Memory B cell (primary cell): ENCODE data around the gene RBM6.
"Not testable (repeated sequence)": the region's sequence is repeated elsewhere in the genome, so short reads cannot be mapped to it uniquely, and the experiment has no call there.

Experiments used
- ATAC-seq: fragments of 150-1000 bp; cut with Tn5 transposase; 2 replicates; pipeline ENCODE4 v1.10.0; 2021; ENCODE audit warnings: low read depth, mild to moderate bottlenecking, moderate library complexity
- DNase-seq, 2 donors: peaks; one replicate each; pipeline ENCODE4 v3.0.0; 2022; ENCODE audit warnings: low spot score in 2 of 2
- H3K27ac Mint-ChIP-seq: one replicate; pipeline ENCODE4 v1.8.0; 2022; ENCODE audit warnings: mild to moderate bottlenecking, moderate library complexity, mixed read lengths
- H3K27me3 Mint-ChIP-seq: one replicate; pipeline ENCODE4 v1.8.0; 2022; ENCODE audit warnings: mixed read lengths
- H3K36me3 Mint-ChIP-seq: one replicate; pipeline ENCODE4 v1.8.0; 2022; ENCODE audit warnings: mild to moderate bottlenecking, mixed read lengths
- H3K4me1 Mint-ChIP-seq: one replicate; pipeline ENCODE4 v1.8.0; 2022; ENCODE audit warnings: mixed read lengths
- H3K4me3 Mint-ChIP-seq: one replicate; pipeline ENCODE4 v1.8.0; 2022; ENCODE audit warnings: mild to moderate bottlenecking, moderate library complexity, mixed read lengths
- H3K9me3 Mint-ChIP-seq: one replicate; pipeline ENCODE4 v1.8.0; 2022; ENCODE audit warnings: mixed read lengths

RBM6 gene

GRCh38 chr3:49939858-49940666 lies at the start of gene RBM6:
Gene RBM6, plus strand, starts transcription at chr3:49940150. Its CDS starts 22,492 bp downstream, at chr3:49962642.
- Mint-ChIP-seq H3K4me1 (peaks cover 20% of the 10 kb centered on the region), H3K27ac (peak within 1 kb of the TSS; percentile 97), H3K36me3 (peaks cover 7% of the 10 kb centered on the region), H3K4me3 (peak within 1 kb of the TSS; percentile 94), H3K27me3 (no peaks in the 10 kb centered on the region), H3K9me3 (peaks cover 1% of the 10 kb centered on the region)
- peak; percentile 90 for ATAC-seq
- peak; percentile 83 to 90 for DNase-seq

- no peaks in the 10 kb centered on the region for H3K9me3 Mint-ChIP-seq
- DNase-seq (no peak), ATAC-seq (no peak)
- no peak overlapping the region for H3K4me3 Mint-ChIP-seq
- H3K36me3 Mint-ChIP-seq = no peaks in the 10 kb centered on the region
- H3K27me3 Mint-ChIP-seq = no peaks in the 10 kb centered on the region
- H3K4me1 Mint-ChIP-seq = no peaks in the 10 kb centered on the region
- no peak overlapping the region for H3K27ac Mint-ChIP-seq
These were observed 44.2 kb upstream of the RBM6 start for GRCh38 chr3:49895791-49896190.

GRCh38 chr3:49896345-49896744 lies 43.6 kb upstream of the RBM6 start:
- no peak for DNase-seq
- Mint-ChIP-seq H3K27ac (no peak overlapping the region), H3K27me3 (no peaks in the 10 kb centered on the region), H3K4me1 (no peaks in the 10 kb centered on the region), H3K9me3 (no peaks in the 10 kb centered on the region), H3K36me3 (no peaks in the 10 kb centered on the region), H3K4me3 (no peak overlapping the region)
- ATAC-seq = no peak

GRCh38 chr3:49898991-49899390 lies 41.0 kb upstream of the RBM6 start:
- Mint-ChIP-seq H3K4me3 (no peak overlapping the region), H3K36me3 (no peaks in the 10 kb centered on the region), H3K27me3 (no peaks in the 10 kb centered on the region), H3K27ac (no peak overlapping the region), H3K9me3 (no peaks in the 10 kb centered on the region), H3K4me1 (peaks cover 2% of the 10 kb centered on the region)
- DNase-seq (no peak), ATAC-seq (no peak)

- DNase-seq (no peak), ATAC-seq (no peak)
- no peaks in the 10 kb centered on the region for H3K9me3 Mint-ChIP-seq
- H3K27me3 Mint-ChIP-seq = no peaks in the 10 kb centered on the region
- peaks cover 4% of the 10 kb centered on the region for H3K4me1 Mint-ChIP-seq
- H3K27ac Mint-ChIP-seq = no peak overlapping the region
- H3K36me3 Mint-ChIP-seq = no peaks in the 10 kb centered on the region
- no peak overlapping the region for H3K4me3 Mint-ChIP-seq
These were observed 40.1 kb upstream of the RBM6 start for GRCh38 chr3:49899815-49900214.

- H3K4me1 Mint-ChIP-seq = peaks cover 7% of the 10 kb centered on the region
- no peak overlapping the region for H3K4me3 Mint-ChIP-seq
- H3K27me3 Mint-ChIP-seq = no peaks in the 10 kb centered on the region
- ATAC-seq (no peak), DNase-seq (no peak)
- no peaks in the 10 kb centered on the region for H3K9me3 Mint-ChIP-seq
- no peaks in the 10 kb centered on the region for H3K36me3 Mint-ChIP-seq
- no peak overlapping the region for H3K27ac Mint-ChIP-seq
These were observed 39.3 kb upstream of the RBM6 start for GRCh38 chr3:49900491-49901153.

GRCh38 chr3:49901366-49902339 lies 38.3 kb upstream of the RBM6 start:
- no peaks in the 10 kb centered on the region for H3K27me3 Mint-ChIP-seq
- no peak overlapping the region for H3K4me3 Mint-ChIP-seq
- H3K4me1 Mint-ChIP-seq = peaks cover 13% of the 10 kb centered on the region
- ATAC-seq (no peak), DNase-seq (no peak)
- no peaks in the 10 kb centered on the region for H3K36me3 Mint-ChIP-seq
- H3K27ac Mint-ChIP-seq = no peak overlapping the region
- H3K9me3 Mint-ChIP-seq = no peaks in the 10 kb centered on the region

- ATAC-seq (no peak), DNase-seq (no peak)
- peaks cover 18% of the 10 kb centered on the region for H3K4me1 Mint-ChIP-seq
- H3K27ac Mint-ChIP-seq = no peak overlapping the region
- no peak overlapping the region for H3K4me3 Mint-ChIP-seq
- H3K36me3 Mint-ChIP-seq = no peaks in the 10 kb centered on the region
- H3K27me3 Mint-ChIP-seq = no peaks in the 10 kb centered on the region
- H3K9me3 Mint-ChIP-seq = no peaks in the 10 kb centered on the region
These were observed 37.2 kb upstream of the RBM6 start for GRCh38 chr3:49902511-49903345.

GRCh38 chr3:49903451-49904424 lies 36.2 kb upstream of the RBM6 start, which contains the start of gene MST1R:
Gene MST1R, minus strand, starts transcription at chr3:49903873. Its CDS starts 264 bp downstream, at chr3:49903609.
- Mint-ChIP-seq H3K4me1 (peaks cover 18% of the 10 kb centered on the region), H3K9me3 (no peaks in the 10 kb centered on the region), H3K36me3 (no peaks in the 10 kb centered on the region)

GRCh38 chr3:49904448-49904847 lies 35.5 kb upstream of the RBM6 start:
- not testable (repeated sequence) for H3K36me3 Mint-ChIP-seq, ATAC-seq, H3K27me3 Mint-ChIP-seq, H3K9me3 Mint-ChIP-seq, DNase-seq
- Mint-ChIP-seq H3K27ac (peak overlapping the region; percentile 90), H3K4me1 (peaks cover 18% of the 10 kb centered on the region), H3K4me3 (peak overlapping the region; percentile 8)

More at GRCh38 chr3:49903451-49904424, 36.2 kb upstream of the RBM6 start, which contains the start of gene MST1R:
- ATAC-seq = peak; percentile 93
- peak; percentile 74 to 82 for DNase-seq
- peak within 1 kb of the TSS; percentile 83 for H3K4me3 Mint-ChIP-seq
- H3K27ac Mint-ChIP-seq = peak within 1 kb of the TSS; percentile 90
- H3K27me3 Mint-ChIP-seq = no peaks in the 10 kb centered on the region

GRCh38 chr3:49906073-49906743 lies 33.7 kb upstream of the RBM6 start:
- ATAC-seq (peak; percentile 41), DNase-seq (peak; percentile 27 to 41)
- Mint-ChIP-seq H3K27ac (peak overlapping the region; percentile 83), H3K36me3 (peaks cover 7% of the 10 kb centered on the region), H3K27me3 (no peaks in the 10 kb centered on the region), H3K4me3 (peak overlapping the region; percentile 63), H3K4me1 (peaks cover 18% of the 10 kb centered on the region), H3K9me3 (no peaks in the 10 kb centered on the region)
